ENCODE measurements around the gene MYL9. TPM values are rescaled to one million over a fixed set of nuclear protein-coding genes. Genes with fewer than 3 reads are reported as not detected.

MYL9 gene
- total and polyA plus RNA-seq, 2 of the 4 experiments (the other 2 are of a cell fraction): 97.5 to 425 TPM

DNA sequence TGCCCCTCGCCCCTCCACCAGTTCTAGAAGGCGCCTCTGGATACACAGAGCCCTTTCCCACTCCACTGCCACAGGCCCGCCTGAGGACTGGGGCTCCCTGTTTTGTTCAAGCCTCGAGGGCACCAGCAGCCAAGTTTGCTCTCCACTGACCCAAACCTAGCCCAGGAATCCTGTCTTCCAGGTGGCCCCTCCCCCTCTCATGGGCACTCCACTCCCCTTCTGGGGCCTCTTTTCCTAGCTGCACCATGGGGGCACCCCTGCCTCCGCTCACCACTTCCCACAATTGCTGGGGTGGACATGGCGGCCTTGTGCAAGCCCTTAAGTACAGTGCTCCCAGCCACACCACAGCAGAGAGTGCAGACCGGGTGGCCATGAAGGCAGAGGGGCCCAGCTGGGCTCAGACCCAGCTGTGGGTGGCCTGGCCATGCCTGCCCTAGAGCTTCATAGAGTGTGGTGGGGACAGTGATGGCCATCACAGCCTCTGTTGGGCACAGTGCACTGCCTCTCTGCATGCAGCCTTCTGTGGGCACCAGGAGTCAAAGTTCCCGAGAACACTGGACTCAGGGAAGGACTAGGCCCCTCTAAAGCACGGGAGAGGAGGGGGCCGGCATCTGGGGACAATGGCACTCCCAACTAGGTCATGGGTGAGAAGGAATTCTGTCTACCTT lies 1.3 kb downstream of the MYL9 start (continued):
- TF ChIP-seq MAZ (IDR thresholded peaks at IDR 0.05; ENCODE audit: borderline replicate concordance, low read depth, low read length): no peak

DNA sequence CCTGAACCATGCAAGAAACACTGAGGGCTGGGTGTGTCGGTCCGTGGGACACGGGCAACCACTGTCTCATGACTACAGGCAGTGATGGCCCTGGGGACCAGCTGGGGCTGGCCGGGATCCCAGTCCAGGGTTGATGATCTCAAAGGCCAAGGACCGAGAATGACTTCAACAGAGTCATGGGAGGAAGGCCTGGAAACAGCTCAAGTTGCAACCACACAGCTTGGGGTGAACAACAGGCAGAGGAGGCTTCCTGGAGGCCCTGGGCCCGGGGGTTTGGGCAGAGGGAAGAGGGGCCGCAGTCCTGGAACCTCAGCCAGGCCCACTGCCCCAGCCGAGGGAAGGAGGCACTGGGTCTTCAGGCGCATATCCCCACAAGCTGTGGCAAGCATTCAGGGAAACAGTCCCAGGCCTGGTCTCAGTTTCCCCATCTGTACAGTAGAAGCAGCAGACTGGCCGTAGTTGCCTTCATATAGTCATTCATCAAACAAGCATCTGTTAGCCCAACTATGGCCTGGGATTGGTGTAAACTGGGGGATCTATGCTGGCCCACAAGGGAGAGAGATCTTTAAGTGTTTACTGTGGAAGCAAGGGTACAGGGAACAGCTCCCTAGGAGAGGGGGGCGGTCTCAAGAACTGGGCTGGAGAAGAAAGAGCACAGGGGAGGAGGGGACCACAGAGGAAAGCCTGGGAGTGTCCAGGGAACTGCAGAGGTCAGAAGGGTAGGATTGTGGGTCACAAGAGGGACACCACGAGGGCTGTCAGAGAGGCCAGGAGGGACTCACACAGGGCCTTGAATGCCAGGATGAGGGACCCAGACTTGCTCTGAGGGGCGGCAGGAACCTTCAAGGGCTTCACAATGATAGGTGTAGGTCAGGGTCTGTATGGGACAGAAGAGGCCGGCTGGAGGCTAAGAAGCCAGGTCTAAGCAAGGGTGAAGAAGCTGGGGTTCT lies 2.1 kb downstream of the MYL9 start:
- H3K4ac ChIP-seq (ENCODE audit: low read depth, low read length): peak overlapping the region; percentile 78
- H3K4me2 ChIP-seq (ENCODE audit: low read depth, low read length): peak overlapping the region; percentile 79
- H3K9ac ChIP-seq (ENCODE audit: low read depth, low read length): peak overlapping the region; percentile 99
- no peak overlapping the region for H2AFZ ChIP-seq (replicated peaks; ENCODE audit: low read length, poor library complexity)
- peak overlapping the region; percentile 14 for H3K18ac ChIP-seq (ENCODE audit: low read depth, low read length)
- no peak overlapping the region for H2BK120ac ChIP-seq (ENCODE audit: low read depth, low read length)
- H3K56ac ChIP-seq (ENCODE audit: extremely low read depth, insufficient read depth, low read length): peak overlapping the region; percentile 30; the same call in 1 of the 2 replicates
- peaks cover 23 to 75% of the 10 kb centered on the region in 2 experiments; a peak in 3 of 4 replicates for H3K79me1 ChIP-seq (ENCODE audit: low read depth in 1 of 2, low read length in 2 of 2)
- peaks cover 71% of the 10 kb centered on the region for H4K20me1 ChIP-seq (ENCODE audit: insufficient read depth, low read length)
- peak overlapping the region; percentile 100 for H2AK9ac ChIP-seq (replicated peaks; ENCODE audit: low read depth, low read length, poor library complexity)
- peak overlapping the region; percentile 100 for H3K14ac ChIP-seq (replicated peaks; ENCODE audit: low read depth, low read length)
- H3K4me3 ChIP-seq (ENCODE audit: insufficient read depth, low read depth, low read length): peak overlapping the region; percentile 89
- peak overlapping the region; percentile 87 for H3K23ac ChIP-seq (ENCODE audit: low read depth, low read length)
- no peak overlapping the region for H2BK20ac ChIP-seq (ENCODE audit: low read depth, low read length)
- H4K8ac ChIP-seq (ENCODE audit: low read depth in 2 of 2, low read length in 2 of 2): peak overlapping the region; percentile 20 to 99
- 27% methylated on average over 3 of the region's 14 CpGs; no CpG with 5 or more reads in 1 of the 2 experiments for WGBS, 2 experiments (ENCODE audit: extremely low coverage in 2 of 2, insufficient read length in 1 of 2)
- H4K5ac ChIP-seq (ENCODE audit: low read depth, low read length): peak overlapping the region; percentile 23
- peak overlapping the region; percentile 99 for H2BK5ac ChIP-seq (ENCODE audit: low read depth, low read length, poor library complexity, severe bottlenecking)
- peak overlapping the region; percentile 44; the same call in 1 of the 2 replicates for H4K91ac ChIP-seq (ENCODE audit: insufficient read depth, low read depth, low read length)
- TF ChIP-seq MXI1 (IDR thresholded peaks at IDR 0.05; ENCODE audit: borderline replicate concordance, low read depth, low read length) (0 out of 2 replicates have a peak, but pooled peaks have one; percentile 5), NFE2L2 (IDR thresholded peaks at IDR 0.05; ENCODE audit: low read depth, low read length) (no peak), CEBPB (IDR thresholded peaks at IDR 0.05; ENCODE audit: low read depth, low read length) (no peak)
- H3K9me1 ChIP-seq (ENCODE audit: insufficient read depth, low read length): peaks cover 21% of the 10 kb centered on the region
- in situ Hi-C loops (cut with MboI; ENCODE audit: low sequenced_read_pairs): no loop called here
- H3K27me3 ChIP-seq (ENCODE audit: control insufficient read depth, insufficient read depth, low read length): no peaks in the 10 kb centered on the region
- POLR2A ChIA-PET (ENCODE audit: unreplicated experiment): interaction anchor here (0.5 kb wide), 1 partner anchor 15 kb away, joined by 4 read pairs; no protein-coding TSS in a partner anchor
- DNase-seq: peak; percentile 83
- dilution Hi-C loops (cut with HindIII; ENCODE audit: low sequenced_read_pairs, unreplicated experiment): no loop called here
- H3K27ac ChIP-seq (ENCODE audit: insufficient read depth, low read length): peak overlapping the region; percentile 99
- intact Hi-C loops (cut with micrococcal nuclease): loop anchor here (5.0 kb wide), 1 partner anchor 331 kb away; no protein-coding TSS in a partner anchor
- peaks cover 27% of the 10 kb centered on the region for H3K4me1 ChIP-seq (ENCODE audit: control insufficient read depth, insufficient read depth, low read length)
- no peaks in the 10 kb centered on the region for H3K9me3 ChIP-seq (ENCODE audit: control insufficient read depth, insufficient read depth, low read length)
- peak; percentile 2 for ATAC-seq (ENCODE audit: low read depth)
- peaks cover 37% of the 10 kb centered on the region for H3K36me3 ChIP-seq (ENCODE audit: control insufficient read depth, insufficient read depth, low read length)
- no peak overlapping the region for H2BK15ac ChIP-seq (ENCODE audit: low read depth, low read length)
- CTCF ChIA-PET: interaction anchor here (0.6 kb wide), 1 partner anchor 15 kb away, joined by 3 read pairs; no protein-coding TSS in a partner anchor
- no TSS peak for BruUV-seq (replicated peaks)
- H2AK5ac ChIP-seq (ENCODE audit: low read depth, low read length): peak overlapping the region; percentile 85
